ENCODE results near the gene RNFT2. TPM values are rescaled to one million over a fixed set of nuclear protein-coding genes. Genes with fewer than 3 reads are reported as not detected.

Gene RNFT2
- total RNA-seq, 1 donor from 2014 or later = 55.8 TPM

- Mint-ChIP-seq H3K27ac (ENCODE audit: unreplicated experiment) (no peak overlapping the region), H3K36me3 (ENCODE audit: unreplicated experiment) (no peaks in the 10 kb centered on the region), H3K4me3 (ENCODE audit: unreplicated experiment) (no peak overlapping the region), H3K9me3 (ENCODE audit: unreplicated experiment) (no peaks in the 10 kb centered on the region), H3K4me1 (ENCODE audit: low read depth, unreplicated experiment) (peaks cover 10% of the 10 kb centered on the region), H3K27me3 (ENCODE audit: unreplicated experiment) (no peaks in the 10 kb centered on the region)
- no peak for TF ChIP-seq CTCF (IDR thresholded peaks at IDR 0.05; ENCODE audit: partially characterized antibody, unreplicated experiment)
- no peak for DNase-seq
These were observed 20.4 kb upstream of the RNFT2 start for GRCh38 chr12:116717466-116718437.

- Mint-ChIP-seq H3K27ac (ENCODE audit: unreplicated experiment) (no peak overlapping the region), H3K27me3 (ENCODE audit: unreplicated experiment) (no peaks in the 10 kb centered on the region), H3K36me3 (ENCODE audit: unreplicated experiment) (no peaks in the 10 kb centered on the region), H3K4me1 (ENCODE audit: low read depth, unreplicated experiment) (peaks cover 2% of the 10 kb centered on the region), H3K9me3 (ENCODE audit: unreplicated experiment) (no peaks in the 10 kb centered on the region), H3K4me3 (ENCODE audit: unreplicated experiment) (no peak overlapping the region)
- TF ChIP-seq CTCF (IDR thresholded peaks at IDR 0.05; ENCODE audit: partially characterized antibody, unreplicated experiment) = no peak
- DNase-seq = no peak
These were observed 19.3 kb upstream of the RNFT2 start for GRCh38 chr12:116718655-116719454.

GRCh38 chr12:116719731-116720528 is 18.2 kb upstream of the RNFT2 start:
- Mint-ChIP-seq H3K36me3 (ENCODE audit: unreplicated experiment) (no peaks in the 10 kb centered on the region), H3K4me3 (ENCODE audit: unreplicated experiment) (no peak overlapping the region), H3K27ac (ENCODE audit: unreplicated experiment) (no peak overlapping the region), H3K4me1 (ENCODE audit: low read depth, unreplicated experiment) (no peaks in the 10 kb centered on the region), H3K27me3 (ENCODE audit: unreplicated experiment) (no peaks in the 10 kb centered on the region), H3K9me3 (ENCODE audit: unreplicated experiment) (no peaks in the 10 kb centered on the region)
- DNase-seq = no peak
- no peak for TF ChIP-seq CTCF (IDR thresholded peaks at IDR 0.05; ENCODE audit: partially characterized antibody, unreplicated experiment)

- no peak for DNase-seq
- no peak for TF ChIP-seq CTCF (IDR thresholded peaks at IDR 0.05; ENCODE audit: partially characterized antibody, unreplicated experiment)
- Mint-ChIP-seq H3K4me1 (ENCODE audit: low read depth, unreplicated experiment) (no peaks in the 10 kb centered on the region), H3K27me3 (ENCODE audit: unreplicated experiment) (no peaks in the 10 kb centered on the region), H3K27ac (ENCODE audit: unreplicated experiment) (no peak overlapping the region), H3K9me3 (ENCODE audit: unreplicated experiment) (no peaks in the 10 kb centered on the region), H3K36me3 (ENCODE audit: unreplicated experiment) (no peaks in the 10 kb centered on the region), H3K4me3 (ENCODE audit: unreplicated experiment) (no peak overlapping the region)
These were observed 15.9 kb upstream of the RNFT2 start for GRCh38 chr12:116722245-116722644.

All from glutamatergic neuron (in vitro differentiated cells).